K562 (cell line): ENCODE data around the gene MARK2. TPM values are rescaled to one million over a fixed set of nuclear protein-coding genes. Genes with fewer than 3 reads are reported as not detected.
A peak's percentile ranks its signal among the peaks of the same experiment; 100 is the strongest.

Experiments
- KAT8 ChIP-seq: fragments of 450-650 bp; IDR thresholded peaks from 2 replicates; pipeline ENCODE4 v1.6.1; 2016; ENCODE audit warnings: low read depth, mild to moderate bottlenecking
- MXI1 ChIP-seq: IDR thresholded peaks from 2 replicates; pipeline ENCODE4 v1.6.1; 2011; ENCODE audit warnings: low read depth, mild to moderate bottlenecking, improper control_type of control experiment, low read length
- NBN ChIP-seq: fragments of 450-650 bp; IDR thresholded peaks from 2 replicates; pipeline ENCODE4 v1.6.1; 2016; ENCODE audit warnings: low read depth, mild to moderate bottlenecking
- NFE2L1 ChIP-seq: fragments of 450-650 bp; IDR thresholded peaks from 2 replicates; pipeline ENCODE4 v1.6.1; 2016; ENCODE audit warnings: missing genetic modification characterization, low read depth, mild to moderate bottlenecking, missing compliant biosample characterization, moderate library complexity, borderline replicate concordance
- PHB ChIP-seq: fragments of 250-450 bp; sonication (Bioruptor Pico); IDR thresholded peaks from 2 replicates; pipeline ENCODE4 v1.5.0; 2021
- PHF20 ChIP-seq: fragments of 450-650 bp; IDR thresholded peaks from 2 replicates; pipeline ENCODE4 v1.6.1; 2018; ENCODE audit not compliant: partially characterized antibody
- POLR2AphosphoS5 ChIP-seq: IDR thresholded peaks from 2 replicates; pipeline ENCODE4 v1.6.1; 2011; ENCODE audit warnings: mild to moderate bottlenecking, low read depth, low read length, moderate library complexity; ENCODE audit not compliant: control insufficient read depth, insufficient read depth
- ZC3H4 ChIP-seq: sonication (generic); formaldehyde crosslinking; IDR thresholded peaks from 2 replicates; pipeline ENCODE4 v1.9.0; 2021; ENCODE audit warnings: missing genetic modification reagents, borderline replicate concordance
- ZFPM2 ChIP-seq: fragments of 250-450 bp; sonication (Bioruptor Pico); IDR thresholded peaks from 2 replicates; pipeline ENCODE4 v1.5.1; 2022; ENCODE audit warnings: mild to moderate bottlenecking
- polyA plus RNA-seq, 8 experiments: library from polyadenylated mRNA; depleted of rRNA in 4 of 8; stranded (reverse) in 5 of 8; unstranded in 3 of 8; fragments of >200 nt; fragmentation: Nextera tagmentation in 2 of 8; fragmentation: Illumina TruSeq in 1 of 8; extraction: Ambion mirVana in 2 of 8; extraction: Trizol in 1 of 8; gene quantifications; 2 replicates each; pipeline versions ENCODE4 v1.2.1 to v1.2.3, GENCODE V29; 2011 to 2014; ENCODE audit warnings: inconsistent platforms in 1 of 8, missing spikeins in 1 of 8
- total RNA-seq, 7 experiments: library from RNA; depleted of rRNA in 6 of 7; stranded (reverse); fragments of >200 nt in 6 of 7; fragmentation: Illumina TruSeq in 2 of 7; extraction: Trizol in 2 of 7; gene quantifications; 2 replicates each; pipeline versions ENCODE4 v1.2.1 to v1.2.3, GENCODE V29; 2011 to 2021; ENCODE audit warnings: low replicate concordance in 1 of 7
- TF ChIP-seq, protein P1 (sequence below), 2 experiments: fragments of 450-650 bp; formaldehyde crosslinking in 1 of 2; IDR thresholded peaks; 2 replicates each; pipeline versions ENCODE4 v1.4.0 to v1.6.1; 2014 to 2020; ENCODE audit warnings: mild to moderate bottlenecking in 2 of 2, borderline replicate concordance in 1 of 2, low read depth in 1 of 2
- TF ChIP-seq, protein P2 (sequence below): sonication (generic); formaldehyde crosslinking; IDR thresholded peaks from 2 replicates; pipeline ENCODE4 v1.9.0; 2022; ENCODE audit warnings: mild to moderate bottlenecking, missing genetic modification reagents
- TF ChIP-seq, protein P3 (sequence below): sonication (generic); formaldehyde crosslinking; IDR thresholded peaks from 2 replicates; pipeline ENCODE4 v1.5.0; 2020; ENCODE audit warnings: missing genetic modification reagents
- TF ChIP-seq, protein P4 (sequence below): conservative IDR thresholded peaks from 2 replicates; pipeline ENCODE4 v1.6.1; 2011; ENCODE audit warnings: low read depth, mild to moderate bottlenecking, low read length; ENCODE audit not compliant: control insufficient read depth
- TF ChIP-seq, protein P5 (sequence below): sonication (generic); formaldehyde crosslinking; IDR thresholded peaks from 2 replicates; pipeline ENCODE4 v1.8.0; 2022; ENCODE audit warnings: missing genetic modification reagents, mild to moderate bottlenecking, borderline replicate concordance

MARK2 gene
- total and polyA plus RNA-seq, 9 of the 15 experiments (the other 6 are each of a cell fraction or from before 2014, with no cell fraction given) = 0.32 to 43.5 (median 15.1) TPM

DNA sequence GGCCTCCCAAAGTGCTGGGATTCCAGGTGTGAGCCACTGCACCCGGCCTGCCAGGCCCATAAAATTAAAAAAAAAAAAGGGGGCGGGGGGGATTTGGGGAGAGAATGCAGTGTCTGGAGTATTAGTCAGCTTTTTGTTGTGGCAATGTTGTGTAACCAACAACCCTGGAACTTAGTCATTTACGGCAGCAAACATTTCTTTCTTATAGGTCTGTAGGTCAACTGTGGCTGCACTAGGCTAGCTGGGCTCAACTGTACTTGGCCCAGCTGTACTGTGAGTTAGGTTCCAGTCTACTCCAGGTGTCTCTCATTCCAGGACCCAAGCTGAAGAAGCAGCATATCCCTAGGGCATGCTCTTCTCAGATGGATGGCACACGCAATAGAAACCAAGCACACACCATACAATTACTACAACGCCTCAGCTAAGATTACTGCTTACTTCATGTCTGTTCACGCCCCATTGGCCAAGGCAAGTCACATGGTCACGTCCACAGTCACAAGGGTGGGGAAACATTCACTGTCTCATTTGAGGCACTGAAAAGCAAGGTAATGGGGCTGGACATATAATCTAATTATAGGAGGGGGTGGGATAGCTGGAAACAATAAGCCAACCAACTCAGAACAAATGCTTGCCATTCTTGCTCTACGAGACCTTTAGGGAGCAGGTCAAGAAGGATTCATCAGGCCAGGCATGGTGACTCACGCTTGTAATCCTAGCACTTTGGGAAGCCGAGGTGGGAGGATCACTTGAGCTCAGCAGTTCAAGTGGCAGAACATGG, 36.1 kb upstream of the MARK2 start (continued):
- TF ChIP-seq, protein P1, sequence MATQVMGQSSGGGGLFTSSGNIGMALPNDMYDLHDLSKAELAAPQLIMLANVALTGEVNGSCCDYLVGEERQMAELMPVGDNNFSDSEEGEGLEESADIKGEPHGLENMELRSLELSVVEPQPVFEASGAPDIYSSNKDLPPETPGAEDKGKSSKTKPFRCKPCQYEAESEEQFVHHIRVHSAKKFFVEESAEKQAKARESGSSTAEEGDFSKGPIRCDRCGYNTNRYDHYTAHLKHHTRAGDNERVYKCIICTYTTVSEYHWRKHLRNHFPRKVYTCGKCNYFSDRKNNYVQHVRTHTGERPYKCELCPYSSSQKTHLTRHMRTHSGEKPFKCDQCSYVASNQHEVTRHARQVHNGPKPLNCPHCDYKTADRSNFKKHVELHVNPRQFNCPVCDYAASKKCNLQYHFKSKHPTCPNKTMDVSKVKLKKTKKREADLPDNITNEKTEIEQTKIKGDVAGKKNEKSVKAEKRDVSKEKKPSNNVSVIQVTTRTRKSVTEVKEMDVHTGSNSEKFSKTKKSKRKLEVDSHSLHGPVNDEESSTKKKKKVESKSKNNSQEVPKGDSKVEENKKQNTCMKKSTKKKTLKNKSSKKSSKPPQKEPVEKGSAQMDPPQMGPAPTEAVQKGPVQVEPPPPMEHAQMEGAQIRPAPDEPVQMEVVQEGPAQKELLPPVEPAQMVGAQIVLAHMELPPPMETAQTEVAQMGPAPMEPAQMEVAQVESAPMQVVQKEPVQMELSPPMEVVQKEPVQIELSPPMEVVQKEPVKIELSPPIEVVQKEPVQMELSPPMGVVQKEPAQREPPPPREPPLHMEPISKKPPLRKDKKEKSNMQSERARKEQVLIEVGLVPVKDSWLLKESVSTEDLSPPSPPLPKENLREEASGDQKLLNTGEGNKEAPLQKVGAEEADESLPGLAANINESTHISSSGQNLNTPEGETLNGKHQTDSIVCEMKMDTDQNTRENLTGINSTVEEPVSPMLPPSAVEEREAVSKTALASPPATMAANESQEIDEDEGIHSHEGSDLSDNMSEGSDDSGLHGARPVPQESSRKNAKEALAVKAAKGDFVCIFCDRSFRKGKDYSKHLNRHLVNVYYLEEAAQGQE (IDR thresholded peaks at IDR 0.05; ENCODE audit: borderline replicate concordance) = peak; percentile 38; the same call in 1 of the 2 replicates
- TF ChIP-seq, protein P1 (CRISPR knock-in tag; IDR thresholded peaks at IDR 0.05; ENCODE audit: low read depth) = no peak
- TF ChIP-seq MXI1 (no peak), PHB (CRISPR knock-in tag) (no peak), ZFPM2 (CRISPR knock-in tag) (no peak), KAT8 (no peak), ZC3H4 (CRISPR knock-in tag) (no peak), NFE2L1 (tag) (no peak), POLR2AphosphoS5 (no peak), NBN (no peak), PHF20 (no peak)
- TF ChIP-seq, protein P2, sequence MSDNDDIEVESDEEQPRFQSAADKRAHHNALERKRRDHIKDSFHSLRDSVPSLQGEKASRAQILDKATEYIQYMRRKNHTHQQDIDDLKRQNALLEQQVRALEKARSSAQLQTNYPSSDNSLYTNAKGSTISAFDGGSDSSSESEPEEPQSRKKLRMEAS (CRISPR knock-in tag) = peak; percentile 57; the same call in 1 of the 2 replicates
- TF ChIP-seq, protein P3, sequence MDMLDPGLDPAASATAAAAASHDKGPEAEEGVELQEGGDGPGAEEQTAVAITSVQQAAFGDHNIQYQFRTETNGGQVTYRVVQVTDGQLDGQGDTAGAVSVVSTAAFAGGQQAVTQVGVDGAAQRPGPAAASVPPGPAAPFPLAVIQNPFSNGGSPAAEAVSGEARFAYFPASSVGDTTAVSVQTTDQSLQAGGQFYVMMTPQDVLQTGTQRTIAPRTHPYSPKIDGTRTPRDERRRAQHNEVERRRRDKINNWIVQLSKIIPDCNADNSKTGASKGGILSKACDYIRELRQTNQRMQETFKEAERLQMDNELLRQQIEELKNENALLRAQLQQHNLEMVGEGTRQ (CRISPR knock-in tag) = peak; percentile 91
- TF ChIP-seq, protein P4, sequence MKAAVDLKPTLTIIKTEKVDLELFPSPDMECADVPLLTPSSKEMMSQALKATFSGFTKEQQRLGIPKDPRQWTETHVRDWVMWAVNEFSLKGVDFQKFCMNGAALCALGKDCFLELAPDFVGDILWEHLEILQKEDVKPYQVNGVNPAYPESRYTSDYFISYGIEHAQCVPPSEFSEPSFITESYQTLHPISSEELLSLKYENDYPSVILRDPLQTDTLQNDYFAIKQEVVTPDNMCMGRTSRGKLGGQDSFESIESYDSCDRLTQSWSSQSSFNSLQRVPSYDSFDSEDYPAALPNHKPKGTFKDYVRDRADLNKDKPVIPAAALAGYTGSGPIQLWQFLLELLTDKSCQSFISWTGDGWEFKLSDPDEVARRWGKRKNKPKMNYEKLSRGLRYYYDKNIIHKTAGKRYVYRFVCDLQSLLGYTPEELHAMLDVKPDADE = no peak
- TF ChIP-seq, protein P5, sequence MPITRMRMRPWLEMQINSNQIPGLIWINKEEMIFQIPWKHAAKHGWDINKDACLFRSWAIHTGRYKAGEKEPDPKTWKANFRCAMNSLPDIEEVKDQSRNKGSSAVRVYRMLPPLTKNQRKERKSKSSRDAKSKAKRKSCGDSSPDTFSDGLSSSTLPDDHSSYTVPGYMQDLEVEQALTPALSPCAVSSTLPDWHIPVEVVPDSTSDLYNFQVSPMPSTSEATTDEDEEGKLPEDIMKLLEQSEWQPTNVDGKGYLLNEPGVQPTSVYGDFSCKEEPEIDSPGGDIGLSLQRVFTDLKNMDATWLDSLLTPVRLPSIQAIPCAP (CRISPR knock-in tag) = no peak
